NCI-H226 (cell line): Measurements from ENCODE around the gene RSPO4.

Experiments
- DNase-seq: peaks from one replicate; pipeline ENCODE4 v3.0.0-alpha.2; 2015

The RSPO4 gene

GRCh38 chr20:967796-968742, 34.0 kb downstream of the RSPO4 start:
- no peak for DNase-seq

GRCh38 chr20:965956-966355, 36.2 kb downstream of the RSPO4 start:
- DNase-seq, result no peak

GRCh38 chr20:963795-964194, 38.3 kb downstream of the RSPO4 start:
- DNase-seq, result no peak

- no peak for DNase-seq
These were observed 39.4 kb downstream of the RSPO4 start for GRCh38 chr20:962683-963082.

- no peak for DNase-seq
These were observed 39.9 kb downstream of the RSPO4 start for GRCh38 chr20:962223-962622.

- no peak for DNase-seq
These were observed 40.3 kb downstream of the RSPO4 start for GRCh38 chr20:961768-962167.

GRCh38 chr20:959996-960615, 42.0 kb downstream of the RSPO4 start:
- DNase-seq, result no peak

- no peak for DNase-seq
These were observed 42.9 kb downstream of the RSPO4 start for GRCh38 chr20:958936-959815.

GRCh38 chr20:957544-957943, 44.6 kb downstream of the RSPO4 start:
- no peak for DNase-seq

GRCh38 chr20:956330-956951, 45.7 kb downstream of the RSPO4 start:
- DNase-seq, result no peak

GRCh38 chr20:955656-956055, 46.5 kb downstream of the RSPO4 start:
- no peak for DNase-seq

- no peak for DNase-seq
These were observed 47.0 kb downstream of the RSPO4 start for GRCh38 chr20:955111-955510.

- no peak for DNase-seq
These were observed 48.4 kb downstream of the RSPO4 start for GRCh38 chr20:953742-954141.

- DNase-seq, result no peak
These were observed 49.8 kb downstream of the RSPO4 start for GRCh38 chr20:952196-952795.

- DNase-seq, result no peak
These were observed 50.5 kb downstream of the RSPO4 start for GRCh38 chr20:951384-952169.

- DNase-seq, result no peak
These were observed 52.4 kb downstream of the RSPO4 start for GRCh38 chr20:949717-950116.

GRCh38 chr20:946826-947225, 55.3 kb downstream of the RSPO4 start:
- no peak for DNase-seq

- DNase-seq, result no peak
These were observed 56.3 kb downstream of the RSPO4 start for GRCh38 chr20:945841-946240.

GRCh38 chr20:944774-945410, 57.2 kb downstream of the RSPO4 start:
- no peak for DNase-seq

GRCh38 chr20:944148-944547, 58.0 kb downstream of the RSPO4 start:
- no peak for DNase-seq

GRCh38 chr20:942611-943010, 59.5 kb downstream of the RSPO4 start:
- no peak for DNase-seq
